NCI-H748 (cell line): ENCODE data around the gene TRIM15.
A peak's percentile ranks its signal among the peaks of the same experiment; 100 is the strongest.
"Not testable (repeated sequence)": the region's sequence is repeated elsewhere in the genome, so short reads cannot be mapped to it uniquely, and the experiment has no call there.

Source experiments
- DNase-seq: peaks from one replicate; lab custom pipeline; 2025; ENCODE audit not compliant: unreplicated experiment; lab: John Stamatoyannopoulos, UW

Gene TRIM15

GRCh38 chr6:30162265-30163089 is 869 bp upstream of the TRIM15 start:
- no peak for DNase-seq

DNA sequence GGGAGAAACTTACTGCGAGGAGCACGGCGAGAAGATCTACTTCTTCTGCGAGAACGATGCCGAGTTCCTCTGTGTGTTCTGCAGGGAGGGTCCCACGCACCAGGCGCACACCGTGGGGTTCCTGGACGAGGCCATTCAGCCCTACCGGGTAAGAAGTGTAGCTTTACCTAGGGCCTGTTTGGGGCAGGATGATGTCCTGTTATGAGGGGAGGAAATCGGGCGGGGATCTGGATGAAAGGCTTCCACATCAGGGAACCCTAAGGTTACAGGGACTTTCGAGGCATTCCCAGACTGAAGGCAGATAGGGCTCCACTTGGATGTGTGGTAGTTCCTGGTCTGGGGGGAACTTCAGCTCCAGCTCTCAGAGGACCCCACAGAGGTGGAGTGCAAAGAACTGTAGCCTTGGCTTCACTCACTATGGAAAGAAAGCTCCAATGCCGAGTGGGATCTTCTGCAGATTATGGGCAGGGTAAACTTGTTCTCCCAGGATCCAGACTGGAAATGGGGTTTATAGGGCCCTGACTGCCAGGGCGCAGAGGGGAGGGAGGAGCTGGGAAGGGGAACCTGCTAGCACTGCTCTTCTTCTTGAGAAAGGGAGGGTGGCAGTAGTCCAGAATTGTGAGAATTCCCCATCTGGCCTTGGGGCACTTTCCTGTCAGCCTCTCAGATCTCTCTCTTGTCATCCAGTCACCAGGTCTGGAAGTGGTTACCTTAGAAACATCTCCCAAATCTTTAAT is 740 bp downstream of the TRIM15 start:
- no peak for DNase-seq

- DNase-seq, result no peak
Observed at GRCh38 chr6:30164714-30165113, 1.4 kb downstream of the TRIM15 start.

DNA sequence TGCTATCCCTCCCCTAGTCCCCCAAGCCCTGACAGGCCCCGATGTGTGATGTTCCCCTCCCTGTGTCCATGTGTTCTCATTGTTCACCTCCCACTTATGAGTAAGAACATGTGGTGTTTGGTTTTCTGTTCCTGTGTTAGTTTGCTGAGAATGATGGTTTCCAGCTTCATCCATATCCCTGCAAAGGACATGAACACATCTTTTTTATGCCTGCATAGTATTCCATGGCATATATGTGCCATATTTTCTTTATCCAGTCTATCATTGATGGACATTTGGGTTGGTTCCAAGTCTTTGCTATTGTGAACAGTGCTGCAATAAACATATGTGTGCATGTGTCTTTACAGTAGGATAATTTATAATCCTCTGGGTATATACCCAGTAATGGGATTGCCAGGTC is 1.9 kb downstream of the TRIM15 start:
- DNase-seq, result not testable (repeated sequence)

- DNase-seq, result no peak
Observed at GRCh38 chr6:30167101-30167500, 3.8 kb downstream of the TRIM15 start.

- no peak for DNase-seq
Observed at GRCh38 chr6:30168741-30169140, 5.4 kb downstream of the TRIM15 start.

- DNase-seq, result peak; percentile 56
Observed at GRCh38 chr6:30169658-30170614, 6.6 kb downstream of the TRIM15 start.

DNA sequence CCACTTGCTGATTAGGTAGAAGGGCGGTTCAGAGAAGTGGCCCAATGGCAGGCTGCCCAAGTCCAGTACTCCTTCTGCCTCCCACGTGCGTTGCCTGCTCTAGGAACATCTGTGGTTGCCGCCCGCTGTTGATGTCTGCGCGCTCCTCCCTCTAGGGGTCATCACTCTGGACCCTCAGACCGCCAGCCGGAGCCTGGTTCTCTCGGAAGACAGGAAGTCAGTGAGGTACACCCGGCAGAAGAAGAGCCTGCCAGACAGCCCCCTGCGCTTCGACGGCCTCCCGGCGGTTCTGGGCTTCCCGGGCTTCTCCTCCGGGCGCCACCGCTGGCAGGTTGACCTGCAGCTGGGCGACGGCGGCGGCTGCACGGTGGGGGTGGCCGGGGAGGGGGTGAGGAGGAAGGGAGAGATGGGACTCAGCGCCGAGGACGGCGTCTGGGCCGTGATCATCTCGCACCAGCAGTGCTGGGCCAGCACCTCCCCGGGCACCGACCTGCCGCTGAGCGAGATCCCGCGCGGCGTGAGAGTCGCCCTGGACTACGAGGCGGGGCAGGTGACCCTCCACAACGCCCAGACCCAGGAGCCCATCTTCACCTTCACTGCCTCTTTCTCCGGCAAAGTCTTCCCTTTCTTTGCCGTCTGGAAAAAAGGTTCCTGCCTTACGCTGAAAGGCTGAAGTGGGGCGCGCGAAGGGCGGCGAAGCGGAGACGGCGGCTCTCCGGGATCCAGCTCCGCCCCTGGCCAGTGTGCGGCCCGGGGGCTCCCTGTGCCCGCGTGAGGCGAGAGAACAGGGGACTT is 8.5 kb downstream of the TRIM15 start:
- peak; percentile 52 for DNase-seq

- no peak for DNase-seq
Observed at GRCh38 chr6:30172681-30173080, 9.3 kb downstream of the TRIM15 start.

GRCh38 chr6:30175765-30176164 is 12.4 kb downstream of the TRIM15 start:
- DNase-seq, result no peak

GRCh38 chr6:30178837-30179236 is 15.5 kb downstream of the TRIM15 start:
- DNase-seq, result no peak

DNA sequence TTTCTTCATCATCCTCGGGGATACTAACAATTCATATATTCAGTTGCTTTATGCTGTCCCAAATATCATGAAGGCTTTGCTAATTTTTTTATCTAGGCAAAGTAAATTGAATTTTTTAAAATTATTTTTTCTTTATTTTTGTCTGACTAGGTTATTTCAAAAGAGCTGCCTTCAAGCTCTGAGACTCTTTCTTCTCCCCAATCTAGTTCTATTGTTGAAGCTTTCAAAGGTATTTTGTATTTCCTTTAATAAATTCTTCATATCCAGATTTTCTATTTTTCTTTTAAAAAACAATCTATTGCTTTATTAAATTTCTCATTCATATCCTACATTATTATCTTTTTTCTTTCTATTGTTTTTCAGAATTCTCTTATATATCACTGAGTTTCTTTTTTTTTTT is 16.8 kb downstream of the TRIM15 start:
- no peak for DNase-seq

GRCh38 chr6:30184417-30185031 is 21.2 kb downstream of the TRIM15 start:
- no peak for DNase-seq

DNA sequence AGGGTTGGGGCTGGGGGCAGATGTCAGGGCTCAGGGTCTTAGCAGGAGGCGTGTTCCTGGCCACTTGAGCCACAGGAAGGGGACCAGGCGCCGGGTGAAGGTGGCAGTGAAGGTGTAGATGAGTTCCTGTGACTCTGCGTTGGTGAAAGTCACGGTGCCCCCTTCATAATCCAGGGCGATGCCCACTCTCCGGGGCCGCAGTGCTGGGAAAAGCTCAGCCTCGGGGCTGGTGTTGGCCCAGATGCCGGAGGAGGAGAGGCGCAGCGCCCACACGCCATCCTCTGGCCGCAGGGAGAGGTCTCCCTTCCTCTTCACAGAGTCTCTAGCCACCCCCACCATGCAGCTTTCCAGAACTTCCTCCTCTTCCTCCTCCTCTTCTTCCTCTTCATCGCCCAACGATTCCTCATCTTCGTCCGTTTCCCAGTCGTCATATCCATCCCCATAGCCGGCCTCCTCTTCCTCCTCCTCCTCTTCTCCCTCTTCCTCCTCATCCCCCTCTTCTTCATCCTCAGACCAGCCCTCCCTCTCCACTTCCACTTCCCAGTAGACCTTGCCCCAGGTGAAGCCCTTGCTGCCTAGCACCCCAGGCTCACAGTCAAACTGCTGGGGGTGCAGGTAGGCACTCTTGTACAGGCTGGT is 22.6 kb downstream of the TRIM15 start:
- DNase-seq, result no peak

- no peak for DNase-seq
Observed at GRCh38 chr6:30188541-30188940, 25.2 kb downstream of the TRIM15 start.

GRCh38 chr6:30192076-30192475 is 28.7 kb downstream of the TRIM15 start:
- DNase-seq, result no peak

GRCh38 chr6:30194797-30195690 is 31.7 kb downstream of the TRIM15 start:
- DNase-seq, result no peak

- no peak for DNase-seq
Observed at GRCh38 chr6:30195951-30196350, 32.6 kb downstream of the TRIM15 start.

DNA sequence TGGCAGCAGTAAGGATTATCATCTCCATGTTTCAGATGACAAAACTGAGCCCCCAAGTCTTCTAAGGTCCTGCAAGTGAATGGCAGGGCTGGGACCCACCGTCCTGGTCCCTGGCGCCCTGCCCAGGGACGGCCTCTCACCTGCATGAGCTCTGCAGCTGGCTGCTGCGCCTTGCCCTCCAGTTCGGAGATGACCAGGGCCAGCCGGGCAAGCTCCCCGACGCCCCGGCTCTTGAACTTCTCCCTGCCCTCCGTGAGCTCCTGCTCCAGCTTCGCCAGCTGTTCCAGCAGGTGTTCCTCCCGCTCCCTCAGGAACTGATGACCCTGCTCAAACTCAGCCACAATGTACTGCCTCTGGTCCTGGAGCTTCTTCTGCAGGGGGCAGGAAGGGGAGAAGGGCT is 33.0 kb downstream of the TRIM15 start:
- DNase-seq, result no peak
